SU-DHL-6 (cell line): Measurements from ENCODE around the gene DYNC1H1.

ENCODE experiments used
- CTCF ChIP-seq: fragments of 200-600 bp; sonication (generic); IDR thresholded peaks from one replicate; pipeline ENCODE4 v1.5.1; 2017; ENCODE audit warnings: antibody characterized with exemption, mild to moderate bottlenecking, low read length, moderate library complexity; ENCODE audit not compliant: insufficient read depth, poor library complexity, severe bottlenecking
- EZH2phosphoT487 ChIP-seq: fragments of 200-600 bp; sonication (generic), shearing (Covaris generic); conservative IDR thresholded peaks from 2 replicates; pipeline ENCODE4 v1.6.1; 2018; ENCODE audit warnings: mild to moderate bottlenecking, antibody characterized with exemption, low read length, moderate library complexity, mixed read lengths

- TF ChIP-seq CTCF (no peak), EZH2phosphoT487 (no peak)
Observed at GRCh38 chr14:102077382-102077709, 113.0 kb downstream of the DYNC1H1 start.
